HG03571 (cell line): Measurements from ENCODE around the gene ARHGAP33.

Experiments
- ATAC-seq: cut with Tn5 transposase; IDR thresholded peaks from one replicate; pipeline ENCODE4 v1.9.1; 2021; ENCODE audit not compliant: unreplicated experiment

ARHGAP33 gene

DNA sequence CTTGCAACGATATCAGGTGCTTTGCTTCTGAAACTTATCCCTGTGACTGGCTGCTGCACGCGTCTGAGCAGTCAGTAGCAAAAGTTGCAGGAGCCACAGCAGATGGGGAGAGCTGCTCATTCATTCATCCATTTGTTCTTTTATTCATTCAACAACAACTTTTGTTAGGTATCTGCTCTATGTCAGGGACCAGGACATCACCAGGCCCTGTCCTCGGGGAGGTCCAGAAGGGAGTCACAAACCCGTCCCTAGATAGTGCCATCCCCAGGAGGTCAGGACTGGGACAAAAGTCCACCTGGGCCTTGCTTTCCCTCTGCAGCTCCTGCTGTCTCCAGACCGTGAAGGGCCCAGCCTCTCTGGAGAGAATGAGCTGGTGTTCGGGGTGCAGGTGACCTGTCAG, 2.6 kb downstream of the ARHGAP33 start:
- no peak for ATAC-seq

DNA sequence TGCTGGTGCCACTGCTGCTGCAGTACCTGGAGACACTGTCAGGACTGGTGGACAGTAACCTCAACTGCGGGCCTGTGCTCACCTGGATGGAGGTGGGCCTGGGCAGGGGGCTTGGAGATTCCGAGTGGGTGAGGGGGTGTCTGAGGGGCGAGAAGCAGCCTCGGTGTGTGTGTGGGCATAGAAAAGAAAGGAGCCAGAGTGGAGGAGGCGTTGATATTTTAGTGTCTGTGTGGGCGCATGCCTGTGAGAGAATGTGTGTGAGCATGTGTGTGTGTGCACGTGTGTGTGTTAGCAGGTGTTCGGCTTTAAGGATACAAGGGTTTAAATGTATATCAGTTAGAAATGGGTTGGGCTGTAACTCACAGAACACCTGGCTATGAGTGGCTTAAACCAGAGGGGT, 3.7 kb downstream of the ARHGAP33 start:
- ATAC-seq: no peak

DNA sequence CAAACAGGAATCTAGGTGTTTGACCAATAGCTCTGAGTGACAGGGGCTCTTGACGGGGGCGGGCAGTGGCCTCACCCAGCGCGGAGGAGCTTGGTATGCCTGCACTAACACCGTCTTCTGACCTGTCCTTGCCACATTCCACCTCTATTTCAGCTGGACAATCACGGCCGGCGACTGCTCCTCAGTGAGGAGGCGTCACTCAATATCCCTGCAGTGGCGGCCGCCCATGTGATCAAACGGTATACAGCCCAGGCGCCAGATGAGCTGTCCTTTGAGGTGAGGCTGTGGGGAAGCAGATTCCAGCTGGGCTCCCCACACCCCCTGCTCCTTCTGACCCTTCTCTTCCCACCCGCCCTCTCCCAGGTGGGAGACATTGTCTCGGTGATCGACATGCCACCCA, 4.7 kb downstream of the ARHGAP33 start:
- no peak for ATAC-seq

DNA sequence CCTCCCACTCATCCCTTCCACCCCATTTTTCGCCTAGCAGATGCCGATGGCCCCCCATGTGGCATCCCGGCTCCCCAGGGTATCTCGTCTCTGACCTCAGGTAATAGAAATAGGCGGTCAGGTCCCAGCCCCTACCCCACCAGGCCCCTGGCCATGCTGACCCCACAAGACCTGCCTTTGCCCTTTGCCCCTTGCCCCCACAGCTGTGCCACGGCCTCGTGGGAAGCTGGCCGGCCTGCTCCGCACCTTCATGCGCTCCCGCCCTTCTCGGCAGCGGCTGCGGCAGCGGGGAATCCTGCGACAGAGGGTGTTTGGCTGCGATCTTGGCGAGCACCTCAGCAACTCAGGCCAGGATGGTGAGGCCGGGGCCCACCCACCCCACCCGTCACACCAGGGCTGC, 5.4 kb downstream of the ARHGAP33 start:
- no peak for ATAC-seq

DNA sequence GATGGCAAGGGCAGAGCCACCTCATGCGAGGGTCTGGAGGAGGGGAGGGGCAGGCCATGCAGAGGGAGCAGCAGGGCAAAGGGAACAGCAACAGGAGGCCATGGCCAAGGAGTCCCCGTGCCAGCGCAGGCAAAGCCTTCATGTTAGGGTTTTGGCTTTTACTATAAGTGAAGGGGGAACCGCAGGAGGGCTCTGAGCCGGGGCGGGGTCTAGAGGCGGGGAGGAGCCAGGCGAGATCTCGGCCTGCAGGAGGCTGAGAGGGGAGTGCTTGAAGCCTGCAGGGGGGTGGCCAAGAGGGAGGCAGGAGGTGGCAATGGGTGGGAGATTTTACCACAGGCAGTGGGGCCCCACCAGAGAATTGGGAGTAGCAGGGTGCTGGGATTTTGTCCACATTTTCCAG, 6.3 kb downstream of the ARHGAP33 start:
- no peak for ATAC-seq

DNA sequence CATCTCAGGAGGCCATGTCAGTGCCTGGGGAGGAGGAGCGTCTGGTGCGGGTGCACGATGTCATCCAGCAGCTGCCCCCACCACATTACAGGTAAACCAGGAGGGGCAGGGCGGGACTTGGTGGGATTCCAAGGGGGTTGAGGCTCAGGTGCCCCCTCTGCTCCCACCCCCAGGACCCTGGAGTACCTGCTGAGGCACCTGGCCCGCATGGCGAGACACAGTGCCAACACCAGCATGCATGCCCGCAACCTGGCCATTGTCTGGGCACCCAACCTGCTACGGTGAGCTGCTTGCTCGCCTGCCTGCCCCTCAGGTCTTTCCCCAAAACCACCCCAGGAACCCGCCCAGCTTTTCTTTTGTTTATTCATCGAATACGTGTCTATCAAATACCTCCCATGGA, 7.2 kb downstream of the ARHGAP33 start:
- no peak for ATAC-seq

DNA sequence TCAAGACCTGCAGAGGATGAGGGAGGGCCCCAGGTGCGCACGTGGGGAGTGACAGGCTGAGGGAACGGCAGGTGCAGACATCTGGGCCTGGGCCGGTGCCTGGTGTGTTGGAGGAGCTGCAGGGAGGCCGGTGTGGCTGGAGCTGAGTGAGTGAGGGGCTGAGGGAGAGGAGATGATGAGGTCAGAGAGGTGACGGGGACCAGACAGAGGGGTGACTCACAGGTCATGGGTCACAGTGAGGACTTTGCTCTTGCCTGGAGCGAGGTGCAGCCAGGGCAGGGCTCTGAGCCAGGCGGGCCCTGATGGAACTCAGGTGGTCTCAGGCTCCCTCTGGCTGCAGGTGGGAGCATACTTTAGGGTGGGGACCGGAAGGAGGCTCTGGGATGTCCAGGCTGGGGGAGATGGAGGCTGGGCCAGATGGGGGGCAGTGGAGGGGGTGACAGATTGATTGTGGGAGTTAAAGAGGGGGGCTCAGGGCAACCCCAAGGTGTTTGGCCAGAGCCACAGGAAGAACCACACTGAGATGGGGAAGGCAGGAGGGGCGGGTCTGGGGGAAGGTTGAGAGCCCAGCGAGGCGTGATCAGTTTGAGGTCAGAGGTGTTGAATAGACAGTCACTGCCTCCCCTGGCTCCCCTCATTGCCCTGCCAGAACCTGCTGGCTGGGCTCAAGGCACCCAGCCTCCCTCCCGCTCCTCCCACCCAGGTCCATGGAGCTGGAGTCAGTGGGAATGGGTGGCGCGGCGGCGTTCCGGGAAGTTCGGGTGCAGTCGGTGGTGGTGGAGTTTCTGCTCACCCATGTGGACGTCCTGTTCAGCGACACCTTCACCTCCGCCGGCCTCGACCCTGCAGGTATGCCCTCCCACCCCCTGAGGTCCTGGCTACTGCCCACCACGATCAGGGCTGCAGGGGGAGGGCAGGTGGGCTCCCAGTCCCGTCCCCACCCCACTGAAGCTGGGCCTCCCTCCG, 8.4 kb downstream of the ARHGAP33 start:
- no peak for ATAC-seq

DNA sequence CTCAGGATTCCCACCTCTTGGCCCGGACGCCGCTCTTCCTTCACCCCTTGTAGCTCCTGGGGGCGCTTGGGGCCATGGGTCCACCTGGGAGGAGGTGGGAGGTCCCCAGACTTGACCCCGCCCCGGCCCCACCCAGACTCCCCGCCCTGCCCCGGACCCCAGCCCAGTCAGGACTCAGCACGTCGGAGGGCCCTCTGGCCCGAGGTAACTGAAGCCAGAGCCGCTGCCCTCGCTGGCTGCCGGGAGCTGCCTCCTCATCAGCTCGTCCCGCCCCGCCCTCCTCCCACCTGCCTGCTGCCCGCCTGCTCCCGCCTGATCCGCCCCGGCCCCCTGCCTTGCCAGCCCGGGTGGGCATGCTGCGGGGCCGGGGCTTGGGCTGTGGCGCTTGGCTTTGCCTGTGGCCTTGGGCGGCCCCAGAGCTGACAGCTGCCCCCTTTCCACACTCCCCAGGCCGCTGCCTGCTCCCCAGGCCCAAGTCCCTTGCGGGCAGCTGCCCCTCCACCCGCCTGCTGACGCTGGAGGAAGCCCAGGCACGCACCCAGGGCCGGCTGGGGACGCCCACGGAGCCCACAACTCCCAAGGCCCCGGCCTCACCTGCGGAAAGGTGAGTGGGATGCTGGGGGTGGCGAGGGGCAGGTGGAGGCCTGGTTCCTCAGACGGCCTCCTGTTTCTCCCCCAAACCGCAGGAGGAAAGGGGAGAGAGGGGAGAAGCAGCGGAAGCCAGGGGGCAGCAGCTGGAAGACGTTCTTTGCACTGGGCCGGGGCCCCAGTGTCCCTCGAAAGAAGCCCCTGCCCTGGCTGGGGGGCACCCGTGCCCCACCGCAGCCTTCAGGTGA, 9.4 kb downstream of the ARHGAP33 start:
- ATAC-seq: no peak

DNA sequence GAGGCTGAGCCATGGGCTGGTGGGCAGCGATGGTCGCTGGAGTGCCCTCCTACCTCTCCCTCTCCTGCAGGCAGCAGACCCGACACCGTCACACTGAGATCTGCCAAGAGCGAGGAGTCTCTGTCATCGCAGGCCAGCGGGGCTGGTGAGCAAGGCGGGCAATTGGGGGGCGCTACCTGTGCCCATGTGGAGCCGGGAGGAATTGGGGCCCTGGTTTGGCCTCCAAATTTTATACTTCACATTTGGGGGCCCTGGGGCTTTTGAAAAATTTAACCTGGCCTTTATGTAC, 9.9 kb downstream of the ARHGAP33 start:
- no peak for ATAC-seq

DNA sequence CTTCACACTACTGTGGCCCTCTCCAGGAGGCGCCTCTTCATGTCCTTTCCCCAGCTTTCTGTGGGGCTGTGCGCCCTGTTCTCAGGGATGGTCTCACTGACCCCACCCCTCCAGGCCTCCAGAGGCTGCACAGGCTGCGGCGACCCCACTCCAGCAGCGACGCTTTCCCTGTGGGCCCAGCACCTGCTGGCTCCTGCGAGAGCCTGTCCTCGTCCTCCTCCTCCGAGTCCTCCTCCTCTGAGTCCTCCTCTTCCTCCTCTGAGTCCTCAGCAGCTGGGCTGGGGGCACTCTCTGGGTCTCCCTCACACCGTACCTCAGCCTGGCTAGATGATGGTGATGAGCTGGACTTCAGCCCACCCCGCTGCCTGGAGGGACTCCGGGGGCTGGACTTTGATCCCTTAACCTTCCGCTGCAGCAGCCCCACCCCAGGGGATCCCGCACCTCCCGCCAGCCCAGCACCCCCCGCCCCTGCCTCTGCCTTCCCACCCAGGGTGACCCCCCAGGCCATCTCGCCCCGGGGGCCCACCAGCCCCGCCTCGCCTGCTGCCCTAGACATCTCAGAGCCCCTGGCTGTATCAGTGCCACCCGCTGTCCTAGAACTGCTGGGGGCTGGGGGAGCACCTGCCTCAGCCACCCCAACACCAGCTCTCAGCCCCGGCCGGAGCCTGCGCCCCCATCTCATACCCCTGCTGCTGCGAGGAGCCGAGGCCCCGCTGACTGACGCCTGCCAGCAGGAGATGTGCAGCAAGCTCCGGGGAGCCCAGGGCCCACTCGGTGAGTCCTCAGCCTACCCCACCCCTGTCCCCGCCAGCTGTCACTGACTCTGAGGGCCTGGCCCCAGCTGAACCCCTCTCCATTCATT, 11.2 kb downstream of the ARHGAP33 start:
- ATAC-seq: no peak

DNA sequence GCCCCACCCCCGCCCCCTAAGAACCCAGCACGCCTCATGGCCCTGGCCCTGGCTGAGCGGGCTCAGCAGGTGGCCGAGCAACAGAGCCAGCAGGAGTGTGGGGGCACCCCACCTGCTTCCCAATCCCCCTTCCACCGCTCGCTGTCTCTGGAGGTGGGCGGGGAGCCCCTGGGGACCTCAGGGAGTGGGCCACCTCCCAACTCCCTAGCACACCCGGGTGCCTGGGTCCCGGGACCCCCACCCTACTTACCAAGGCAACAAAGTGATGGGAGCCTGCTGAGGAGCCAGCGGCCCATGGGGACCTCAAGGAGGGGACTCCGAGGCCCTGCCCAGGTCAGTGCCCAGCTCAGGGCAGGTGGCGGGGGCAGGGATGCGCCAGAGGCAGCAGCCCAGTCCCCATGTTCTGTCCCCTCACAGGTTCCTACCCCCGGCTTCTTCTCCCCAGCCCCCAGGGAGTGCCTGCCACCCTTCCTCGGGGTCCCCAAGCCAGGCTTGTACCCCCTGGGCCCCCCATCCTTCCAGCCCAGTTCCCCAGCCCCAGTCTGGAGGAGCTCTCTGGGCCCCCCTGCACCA, 11.9 kb downstream of the ARHGAP33 start:
- ATAC-seq: no peak

DNA sequence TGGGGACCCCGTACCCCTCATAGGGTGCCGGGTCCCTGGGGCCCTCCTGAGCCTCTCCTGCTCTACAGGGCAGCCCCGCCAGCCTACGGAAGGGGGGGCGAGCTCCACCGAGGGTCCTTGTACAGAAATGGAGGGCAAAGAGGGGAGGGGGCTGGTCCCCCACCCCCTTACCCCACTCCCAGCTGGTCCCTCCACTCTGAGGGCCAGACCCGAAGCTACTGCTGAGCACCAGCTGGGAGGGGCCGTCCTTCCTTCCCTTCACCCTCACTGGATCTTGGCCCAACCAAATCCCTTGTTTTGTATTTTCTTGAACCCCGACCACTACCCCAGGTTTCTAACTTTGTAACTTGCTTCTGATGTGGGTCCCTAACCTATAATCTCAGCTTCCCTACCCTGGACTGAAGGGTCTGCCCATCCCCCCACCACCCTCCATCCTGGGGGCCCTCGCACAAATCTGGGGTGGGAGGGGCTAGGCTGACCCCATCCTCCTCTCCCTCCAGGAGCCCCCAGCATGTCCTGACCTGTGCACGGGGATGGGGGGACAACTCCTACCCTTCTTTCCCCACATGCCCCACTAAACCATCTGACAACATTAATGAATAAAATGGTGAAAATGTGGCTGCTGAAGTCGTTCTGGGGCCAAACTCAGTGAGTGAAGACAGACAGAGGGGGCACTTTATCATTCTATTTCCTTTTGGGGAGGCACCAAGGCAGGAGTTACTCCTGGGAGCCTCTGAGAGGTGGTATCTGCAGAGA, 13.0 kb downstream of the ARHGAP33 start:
- ATAC-seq: no peak

DNA sequence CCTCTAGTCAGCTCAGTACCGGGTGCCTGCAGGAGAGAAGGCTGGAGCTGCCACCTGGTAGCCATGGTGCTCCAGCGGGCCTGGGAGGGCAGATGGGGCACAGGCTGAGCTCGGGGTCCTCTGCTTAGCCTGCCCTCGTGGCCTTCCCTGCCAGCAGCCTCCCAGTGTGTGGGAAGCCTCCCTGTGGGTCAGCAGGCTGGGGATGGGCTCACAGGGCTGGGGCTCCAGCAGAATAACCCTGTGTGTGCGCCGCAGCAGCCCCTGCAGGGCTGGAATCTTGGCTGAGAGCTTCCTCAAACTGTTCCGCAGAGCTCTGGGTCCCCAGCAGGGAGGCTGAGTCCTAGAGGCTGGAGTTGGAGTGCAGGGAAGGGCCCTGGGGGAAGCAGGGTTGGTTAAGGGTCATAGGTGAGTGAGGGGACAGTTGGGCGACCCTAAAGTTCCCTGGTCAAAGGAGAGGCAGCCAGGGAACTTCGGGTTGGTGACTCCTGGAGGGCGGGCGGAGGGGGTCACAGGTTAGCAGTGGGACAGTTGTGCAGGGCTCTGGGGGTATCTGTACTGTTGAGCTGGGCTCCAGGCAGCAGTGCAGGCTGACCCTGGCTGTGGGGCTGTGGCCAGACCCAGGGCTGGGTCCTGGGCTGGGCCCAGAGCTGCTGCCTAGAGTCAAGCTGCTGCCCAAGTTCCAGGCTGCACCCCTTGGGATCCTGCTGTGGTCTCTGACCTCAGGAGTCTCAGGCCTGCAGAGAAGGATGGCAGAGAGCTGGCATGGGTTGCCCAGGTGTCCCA, 14.0 kb downstream of the ARHGAP33 start:
- no peak for ATAC-seq

DNA sequence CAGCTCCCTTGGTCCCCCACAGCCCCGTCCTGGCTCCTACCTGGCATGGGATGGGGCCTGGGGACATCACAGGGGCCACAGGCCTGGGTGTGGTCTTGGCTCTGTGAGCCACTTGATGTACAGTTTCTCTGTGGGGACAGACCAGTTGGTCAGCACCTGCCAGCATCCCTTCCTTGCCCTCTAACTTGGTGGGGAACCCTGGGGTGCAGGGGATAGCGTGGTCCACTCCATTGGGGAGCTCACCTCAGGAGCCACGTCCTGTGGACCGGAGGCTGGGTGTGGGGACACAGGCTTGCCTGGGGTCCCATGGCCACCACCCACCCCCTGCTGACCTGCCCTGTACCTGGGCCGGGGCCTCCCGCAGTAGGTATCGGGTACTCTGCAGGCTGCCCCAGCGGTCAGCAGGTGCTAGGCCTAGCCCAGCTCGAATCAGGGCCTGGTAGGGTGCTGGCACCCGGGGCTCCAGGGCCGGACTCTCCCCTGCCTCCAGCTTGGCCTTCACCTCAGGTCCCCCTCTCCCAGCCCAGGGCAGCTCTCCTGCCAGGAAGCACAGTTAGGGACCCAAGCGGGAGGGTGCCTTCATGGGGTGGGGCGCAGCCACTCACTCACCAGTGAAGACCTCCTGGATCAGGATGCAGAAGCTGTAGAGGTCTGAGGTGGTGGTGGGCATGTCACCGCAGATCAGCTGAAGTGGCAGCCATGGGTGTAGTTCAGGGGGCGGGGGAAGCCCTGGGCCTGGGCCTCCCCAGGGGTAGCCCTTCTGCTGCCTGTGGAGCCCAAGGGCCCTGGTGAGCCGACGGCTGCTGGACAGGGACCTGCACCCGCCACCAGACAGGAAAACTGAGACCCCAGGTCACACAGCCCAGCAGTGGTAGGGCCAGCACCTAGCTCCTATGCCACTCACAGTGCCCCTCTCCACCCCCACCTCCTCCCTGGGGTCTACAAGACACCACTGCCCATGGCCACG, 14.9 kb downstream of the ARHGAP33 start:
- no peak for ATAC-seq

DNA sequence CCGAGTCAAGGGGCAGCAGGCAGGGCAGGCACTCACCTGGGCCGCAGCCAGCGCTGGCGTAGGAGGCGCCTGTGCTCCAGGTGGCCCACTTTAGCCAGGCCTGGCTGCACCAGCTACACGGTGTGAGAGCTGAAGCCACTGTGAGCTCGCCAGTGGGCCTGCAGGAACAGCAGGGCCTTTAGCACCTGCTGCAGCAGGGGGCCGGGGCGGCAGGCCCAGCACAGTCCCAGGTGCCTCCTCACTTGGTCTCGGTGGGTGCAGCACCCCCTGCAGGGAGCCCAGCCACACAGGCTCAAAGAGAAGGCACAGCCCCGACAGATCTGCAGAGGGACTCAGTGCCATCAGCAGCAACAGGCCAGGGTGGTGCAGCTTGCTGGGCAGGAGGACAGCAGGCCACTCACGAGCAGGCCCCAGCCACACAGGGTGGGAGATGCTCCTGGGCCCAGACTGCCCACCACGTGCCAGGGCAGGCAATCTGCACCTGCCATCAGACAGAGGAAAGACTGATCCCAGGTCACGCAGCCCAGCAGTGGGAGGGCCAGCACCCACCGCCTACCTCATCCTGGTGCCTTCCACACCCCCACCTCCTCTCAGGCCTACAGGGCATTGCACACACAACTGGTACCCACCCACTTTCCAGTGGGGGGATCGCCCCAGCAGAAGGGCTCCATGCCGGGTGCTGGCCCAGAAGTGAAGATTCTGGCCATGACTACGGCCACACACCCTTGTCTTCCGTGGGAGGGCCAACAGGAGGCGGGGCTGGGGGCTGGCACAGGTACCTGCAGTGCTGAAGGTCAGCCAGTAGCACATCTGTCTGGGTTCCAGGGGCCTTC, 15.8 kb downstream of the ARHGAP33 start:
- ATAC-seq: no peak

DNA sequence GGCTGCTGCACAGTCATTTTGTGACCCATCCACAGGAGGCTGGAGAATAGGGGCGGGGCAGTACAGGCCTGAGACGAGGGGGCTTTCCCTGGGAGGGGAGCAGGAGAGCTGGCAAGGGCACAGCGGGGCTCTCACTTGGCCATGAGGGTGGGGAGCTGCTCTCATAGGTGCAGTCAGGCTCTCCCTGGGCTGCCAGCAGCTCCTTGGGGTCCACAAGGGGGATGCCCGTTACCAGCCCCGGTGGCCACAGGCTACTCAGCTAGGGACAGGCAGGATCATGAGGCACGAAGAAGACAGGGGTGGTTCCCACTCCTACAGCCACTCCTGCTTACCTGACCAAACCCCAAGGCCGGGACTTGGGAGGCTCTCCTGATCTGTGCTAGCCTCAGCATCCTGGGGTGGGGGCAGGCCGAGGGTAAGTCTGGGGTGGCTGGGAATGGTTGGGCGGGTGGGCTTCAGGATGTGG, 16.5 kb downstream of the ARHGAP33 start:
- ATAC-seq: no peak

DNA sequence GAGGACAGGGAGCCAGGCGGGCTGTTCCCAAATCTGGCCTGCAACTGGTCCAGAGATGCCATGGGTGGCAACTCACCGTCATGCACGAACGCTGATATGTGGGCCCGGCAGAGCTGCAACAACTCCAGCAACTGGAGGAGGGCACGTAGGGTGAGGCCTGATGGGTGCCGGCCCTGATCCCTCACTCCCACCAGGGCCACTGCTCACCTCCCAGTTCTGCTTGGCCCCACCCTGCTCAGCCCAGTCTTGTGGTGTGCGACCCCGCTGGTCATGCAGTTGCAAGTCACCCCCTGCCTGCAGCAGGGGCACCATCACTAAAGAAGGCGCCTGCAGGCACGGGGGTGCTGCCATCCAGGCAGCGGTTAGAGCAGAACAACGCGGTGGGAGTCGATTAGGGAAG, 16.9 kb downstream of the ARHGAP33 start:
- no peak for ATAC-seq
